Right lobe of liver (tissue), 4 donors: ENCODE data around the gene ZFR.

Source experiments
- POLR2A ChIP-seq: fragments of 450-650 bp; IDR thresholded peaks from one replicate; pipeline ENCODE4 v1.6.1; 2017; ENCODE audit warnings: antibody characterized with exemption, mild to moderate bottlenecking
- TF ChIP-seq, protein P1 (sequence below), 4 donors: fragments of 200-600 bp in 3 of 4; fragments of 450-650 bp in 1 of 4; IDR thresholded peaks; one replicate each; pipeline versions ENCODE4 v1.5.1 to v1.8.0; 2016 to 2022; ENCODE audit warnings: antibody characterized with exemption in 4 of 4, mild to moderate bottlenecking in 2 of 4
- donor health status: DM: no; HTN: no; CAD: no.
- donor health status: DM: no; HTN: no; CAD: no.
- donor health status: DM: no; HTN: yes; CAD: no.

DNA sequence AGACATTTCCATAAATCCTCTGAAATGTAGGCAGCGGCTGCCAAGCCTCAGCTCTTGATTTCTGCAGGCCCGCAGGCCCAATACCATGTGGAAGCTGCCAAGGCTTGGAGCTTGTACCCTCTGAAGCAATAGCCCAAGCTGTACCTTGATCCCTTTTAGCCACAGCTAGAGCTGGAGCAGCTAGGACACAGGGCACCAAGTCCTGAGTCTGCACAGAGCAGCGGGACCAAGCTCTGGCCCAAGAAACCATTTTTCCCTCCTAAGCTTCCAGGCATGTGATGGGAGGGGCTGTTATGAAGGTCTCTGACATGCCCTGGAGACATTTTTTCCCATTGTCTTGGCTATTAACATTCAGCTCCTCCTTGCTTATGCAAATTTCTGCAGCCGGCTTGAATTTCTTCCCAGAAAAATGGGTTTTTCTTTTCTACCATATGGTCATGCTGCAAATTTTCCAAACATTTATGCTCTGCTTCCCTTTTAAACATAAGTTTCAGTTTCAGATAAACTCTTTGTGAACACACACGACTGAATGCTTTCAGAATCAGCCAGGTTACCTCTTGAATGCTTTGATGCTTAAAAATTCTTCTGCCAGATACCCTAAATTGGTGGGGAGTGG lies 14.4 kb upstream of the ZFR start:
- TF ChIP-seq, protein P1, sequence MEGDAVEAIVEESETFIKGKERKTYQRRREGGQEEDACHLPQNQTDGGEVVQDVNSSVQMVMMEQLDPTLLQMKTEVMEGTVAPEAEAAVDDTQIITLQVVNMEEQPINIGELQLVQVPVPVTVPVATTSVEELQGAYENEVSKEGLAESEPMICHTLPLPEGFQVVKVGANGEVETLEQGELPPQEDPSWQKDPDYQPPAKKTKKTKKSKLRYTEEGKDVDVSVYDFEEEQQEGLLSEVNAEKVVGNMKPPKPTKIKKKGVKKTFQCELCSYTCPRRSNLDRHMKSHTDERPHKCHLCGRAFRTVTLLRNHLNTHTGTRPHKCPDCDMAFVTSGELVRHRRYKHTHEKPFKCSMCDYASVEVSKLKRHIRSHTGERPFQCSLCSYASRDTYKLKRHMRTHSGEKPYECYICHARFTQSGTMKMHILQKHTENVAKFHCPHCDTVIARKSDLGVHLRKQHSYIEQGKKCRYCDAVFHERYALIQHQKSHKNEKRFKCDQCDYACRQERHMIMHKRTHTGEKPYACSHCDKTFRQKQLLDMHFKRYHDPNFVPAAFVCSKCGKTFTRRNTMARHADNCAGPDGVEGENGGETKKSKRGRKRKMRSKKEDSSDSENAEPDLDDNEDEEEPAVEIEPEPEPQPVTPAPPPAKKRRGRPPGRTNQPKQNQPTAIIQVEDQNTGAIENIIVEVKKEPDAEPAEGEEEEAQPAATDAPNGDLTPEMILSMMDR (IDR thresholded peaks at IDR 0.05) = no peak
- TF ChIP-seq POLR2A = no peak
